NCI-H1694 treated with DMSO at 0.1 percent for 48 hours (cell line): ENCODE results near the gene LENEP.

Source experiments
- DNase-seq: peaks from one replicate; lab custom pipeline; 2025; lab: John Stamatoyannopoulos, UW

LENEP gene

DNA sequence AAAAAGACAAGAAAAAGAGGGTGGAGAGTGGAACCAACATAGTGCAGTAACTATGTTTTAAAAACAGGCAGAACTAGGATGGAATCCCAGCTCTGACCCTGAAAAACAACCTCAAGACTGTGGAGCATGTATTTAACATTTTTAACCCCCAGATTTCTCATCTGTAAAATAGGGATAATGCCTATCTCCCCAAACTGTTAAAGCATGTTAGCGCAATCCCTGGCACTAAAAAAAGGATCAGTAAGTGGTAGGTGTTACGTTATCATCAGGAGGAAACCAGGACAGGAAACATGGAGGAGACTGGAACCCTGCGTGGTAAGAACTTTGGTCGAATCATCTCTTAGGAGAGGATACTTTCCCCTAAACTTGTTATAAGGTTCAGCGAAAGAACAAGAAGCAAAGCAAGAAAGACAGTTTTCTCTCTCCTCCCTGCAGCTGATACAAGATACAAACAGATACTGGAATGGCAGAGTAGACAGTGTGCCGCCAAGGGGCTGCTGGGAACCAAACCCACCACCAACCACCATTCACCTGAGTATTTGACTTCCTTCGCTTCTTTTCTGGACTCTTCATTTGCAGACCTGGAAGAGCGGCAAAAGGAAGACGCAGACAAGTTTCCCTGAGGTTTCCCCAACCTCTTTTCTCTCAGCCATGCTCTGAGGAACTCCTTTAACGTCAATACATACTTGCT lies 32.8 kb upstream of the LENEP start:
- no peak for DNase-seq

DNA sequence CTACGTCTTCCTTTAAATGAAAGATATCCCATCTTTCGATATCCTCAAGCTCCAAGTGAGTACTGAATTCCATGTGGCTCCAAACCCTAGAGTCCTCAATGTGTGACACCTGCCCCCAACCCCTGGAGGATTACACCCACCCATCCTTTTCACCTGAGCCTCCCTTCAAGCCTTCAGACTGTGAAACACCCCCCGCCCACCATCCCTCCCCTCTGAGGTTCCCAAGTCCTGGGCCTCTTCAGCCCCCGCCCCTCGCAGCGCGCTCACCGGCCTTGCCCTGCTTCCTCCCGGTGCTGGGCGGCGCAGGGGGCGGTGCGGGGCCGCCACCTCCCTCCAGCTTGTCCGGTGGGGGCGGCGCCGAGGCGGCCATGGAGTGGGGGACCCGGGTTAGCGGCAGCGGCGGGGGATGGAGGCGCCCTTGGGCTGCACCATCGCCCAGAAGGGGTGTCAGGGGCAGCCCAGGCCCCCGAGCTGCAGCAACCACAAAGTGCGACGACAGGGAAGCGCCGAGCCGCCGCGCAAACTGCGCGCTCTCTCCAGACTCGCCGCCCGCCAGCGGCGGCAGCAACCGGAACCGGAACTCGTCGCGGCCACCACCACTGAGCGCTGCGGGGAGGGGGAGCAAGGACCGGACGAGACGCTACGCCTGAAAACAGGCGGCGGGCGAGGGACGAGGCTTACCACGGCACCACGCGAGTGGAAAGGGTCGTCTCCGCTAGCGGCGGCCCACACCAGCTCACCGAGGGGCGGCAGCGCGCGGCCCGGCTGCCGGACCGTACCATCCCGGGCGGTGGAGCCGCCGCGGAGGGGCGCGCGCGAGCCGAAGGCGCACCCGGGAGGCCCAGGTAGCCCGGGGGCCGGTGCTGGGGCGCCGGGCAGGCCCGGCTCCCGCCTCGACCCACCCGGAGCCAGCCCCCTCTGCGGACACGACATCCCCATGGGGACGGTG lies 31.9 kb upstream of the LENEP start, which contains the start of gene PYGO2:
Gene PYGO2, minus strand, starts transcription at position 576 of the 949 bp plus-strand sequence. Its CDS starts 206 bp downstream, at position 370.
- DNase-seq, result peak; percentile 75

DNA sequence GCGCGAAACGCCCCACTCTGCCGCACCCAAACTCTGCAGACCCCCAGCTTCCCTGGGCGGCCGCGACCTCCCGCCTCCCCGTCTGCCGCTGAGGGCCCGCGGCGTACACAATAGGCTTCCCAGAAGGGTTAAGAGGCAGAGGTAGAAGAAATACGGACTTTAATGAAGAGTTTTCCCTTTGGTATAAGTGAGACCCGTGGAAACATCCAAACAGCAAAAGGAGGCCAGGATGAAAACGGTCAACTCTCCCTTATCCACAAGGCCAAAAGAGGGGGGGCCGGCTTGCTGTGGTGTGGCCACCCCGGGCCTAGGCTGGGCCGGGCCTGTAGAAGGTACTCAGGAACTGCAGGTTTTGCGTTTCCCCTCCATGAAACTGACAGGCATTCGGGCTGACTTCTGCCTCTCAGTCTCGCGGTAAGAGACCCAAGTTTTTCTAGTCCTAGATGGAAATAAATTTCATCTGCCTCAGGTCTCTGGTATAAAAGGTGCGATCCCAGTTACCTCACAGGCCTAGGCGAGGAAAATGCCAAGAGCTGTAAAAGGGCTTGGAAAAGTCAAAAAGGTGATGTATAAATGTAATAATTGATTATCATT lies 31.1 kb upstream of the LENEP start:
- DNase-seq, result peak; percentile 47

DNA sequence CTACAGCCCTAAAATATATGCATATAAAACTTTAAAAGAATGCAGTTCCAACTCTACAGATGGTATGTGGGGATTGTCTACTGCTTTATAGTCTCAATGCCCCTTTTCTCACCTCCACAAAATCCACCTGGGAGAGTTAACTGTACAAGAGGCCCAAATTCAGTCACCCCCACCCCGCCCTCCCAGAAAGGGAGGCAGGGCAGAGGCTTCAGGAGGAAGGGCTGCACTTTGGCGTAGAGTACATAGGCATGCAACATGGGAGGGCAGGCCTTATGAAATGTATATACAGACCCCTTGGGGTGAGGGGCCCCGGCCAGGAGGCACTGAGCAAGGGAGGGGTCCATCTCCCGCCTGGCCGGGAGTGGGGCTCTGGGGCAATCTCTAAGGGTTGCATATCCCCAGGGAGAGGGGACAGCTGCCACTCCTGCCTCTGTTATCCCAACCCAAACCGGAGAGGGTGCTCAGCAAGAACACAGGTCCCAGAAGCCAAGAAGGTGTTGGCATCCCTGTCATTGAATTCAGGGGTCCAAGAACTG lies 30.5 kb upstream of the LENEP start:
- DNase-seq, result no peak

DNA sequence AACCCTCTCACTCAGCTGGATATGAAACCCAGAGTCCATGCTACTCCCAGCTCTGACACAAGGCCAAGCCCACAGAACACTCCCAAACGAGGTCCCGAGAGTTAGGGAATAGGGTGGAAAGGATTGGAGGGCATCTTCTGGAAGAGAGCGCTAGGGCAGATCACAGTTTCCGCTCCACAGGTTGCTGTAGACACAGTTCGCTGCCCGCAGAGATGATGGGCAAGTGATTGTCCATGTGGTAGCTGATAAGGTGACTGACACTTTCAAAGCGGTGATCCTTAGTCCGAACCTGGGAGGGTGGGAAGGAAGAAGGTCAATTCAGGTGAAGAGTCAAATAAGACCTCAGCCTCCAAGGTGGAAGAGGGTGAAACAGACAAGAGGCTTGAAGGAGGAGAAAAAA lies 29.7 kb upstream of the LENEP start:
- DNase-seq, result no peak

DNA sequence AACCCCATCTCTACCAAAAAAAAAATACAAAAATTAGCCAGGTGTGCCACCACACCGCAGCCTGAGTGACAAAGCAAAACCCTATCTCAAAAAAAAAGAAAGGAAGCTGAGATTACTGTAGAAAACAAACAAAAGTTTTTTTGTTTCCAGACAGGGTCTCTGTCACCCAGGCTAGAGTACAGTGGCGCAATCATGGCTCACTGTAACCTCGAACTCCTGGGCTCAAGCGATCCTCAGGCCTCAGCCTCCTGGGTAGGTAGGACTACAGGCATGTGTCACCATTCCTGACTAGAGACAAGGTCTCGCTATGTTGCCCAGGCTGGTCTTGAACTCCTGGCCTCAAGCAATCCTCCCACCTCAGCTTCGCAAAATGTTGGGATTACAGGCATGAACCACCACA lies 29.0 kb upstream of the LENEP start:
- no peak for DNase-seq

DNA sequence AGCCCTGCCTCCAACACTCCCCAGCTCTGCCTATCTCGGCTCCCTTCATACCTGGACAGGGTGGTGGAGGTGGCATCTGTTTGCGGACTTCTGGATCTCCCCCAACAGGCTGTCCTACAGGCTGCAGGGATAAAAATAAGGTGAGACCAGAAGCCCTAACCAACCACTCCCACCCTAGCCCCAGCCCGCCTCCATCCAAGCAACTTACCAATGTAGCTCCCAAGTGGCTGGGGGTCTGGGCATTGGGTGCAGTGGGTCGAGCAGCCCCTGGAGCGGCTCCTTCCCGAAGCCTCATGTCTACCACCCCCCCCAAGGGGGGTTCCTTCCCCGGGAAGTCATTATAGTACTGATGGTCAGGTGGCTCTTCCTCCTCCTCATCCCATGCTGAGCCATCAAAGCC lies 27.3 kb upstream of the LENEP start:
- DNase-seq, result no peak

DNA sequence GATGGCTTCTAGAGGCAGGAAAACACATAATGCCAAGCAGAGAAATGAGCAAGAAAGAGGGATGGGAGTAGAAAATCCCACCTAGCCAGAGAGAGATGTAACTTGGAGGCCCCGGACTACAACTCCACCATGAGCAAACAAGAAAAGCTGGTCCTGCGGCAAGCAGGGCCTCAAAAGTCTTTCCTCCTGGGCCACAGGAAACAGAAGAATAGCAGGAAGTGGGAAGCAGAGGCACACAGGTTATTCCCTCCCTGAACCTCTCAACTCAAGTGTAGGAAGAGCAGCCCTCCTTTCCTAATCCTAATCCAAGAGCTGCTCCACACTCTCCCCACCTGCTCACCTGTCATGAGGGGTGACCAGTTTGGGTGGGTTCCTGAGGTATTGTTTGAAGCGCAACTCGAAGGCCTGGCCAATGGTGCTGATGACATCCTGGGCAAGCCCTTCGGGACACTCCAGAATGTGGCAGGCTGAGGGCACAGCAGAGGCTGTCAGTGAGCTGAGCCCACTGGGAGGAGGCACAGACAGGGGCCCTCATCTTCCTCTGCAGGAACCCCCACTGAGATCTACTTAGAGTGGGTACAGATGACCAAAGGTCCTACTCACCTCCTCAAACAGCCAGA lies 25.9 kb upstream of the LENEP start:
- no peak for DNase-seq

DNA sequence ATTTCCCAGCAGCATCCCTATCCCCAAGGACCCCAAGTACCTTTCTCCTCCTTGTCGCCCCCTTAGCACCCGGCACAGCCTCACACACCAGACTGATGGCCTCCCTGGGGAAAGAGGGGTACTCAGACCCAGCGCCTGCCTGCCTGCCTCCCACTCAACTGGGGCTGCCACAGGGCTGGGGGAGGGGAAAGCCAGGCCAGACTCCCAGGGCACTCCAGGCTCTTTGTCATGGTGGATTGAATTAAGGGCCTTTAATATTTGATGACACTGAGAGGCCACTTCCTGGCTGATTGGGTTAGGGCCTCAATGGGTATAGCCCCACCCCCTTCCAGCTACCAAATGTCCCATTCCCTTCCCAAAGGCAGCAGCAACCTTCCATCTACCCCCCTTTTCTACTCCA lies 24.7 kb upstream of the LENEP start:
- DNase-seq, result no peak

DNA sequence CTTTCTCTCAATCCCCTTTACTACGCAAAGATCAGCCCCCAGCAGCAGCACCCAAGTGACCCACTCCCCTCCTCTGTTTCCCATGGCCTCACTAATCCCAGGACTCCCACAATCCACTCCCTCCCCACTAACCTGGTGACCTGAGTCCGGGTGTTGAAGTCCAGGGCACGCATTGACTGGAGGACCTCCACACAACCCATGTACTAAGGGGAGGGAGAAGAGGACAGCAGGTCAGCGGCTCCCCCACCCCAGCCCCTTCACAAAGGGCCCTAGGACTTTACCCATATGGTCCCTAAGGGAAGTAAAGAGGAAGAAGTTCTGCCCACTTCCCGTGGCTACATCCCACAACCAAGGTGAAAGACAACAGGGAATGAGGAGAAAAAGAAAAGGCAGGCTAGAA lies 24.1 kb upstream of the LENEP start:
- DNase-seq, result no peak

DNA sequence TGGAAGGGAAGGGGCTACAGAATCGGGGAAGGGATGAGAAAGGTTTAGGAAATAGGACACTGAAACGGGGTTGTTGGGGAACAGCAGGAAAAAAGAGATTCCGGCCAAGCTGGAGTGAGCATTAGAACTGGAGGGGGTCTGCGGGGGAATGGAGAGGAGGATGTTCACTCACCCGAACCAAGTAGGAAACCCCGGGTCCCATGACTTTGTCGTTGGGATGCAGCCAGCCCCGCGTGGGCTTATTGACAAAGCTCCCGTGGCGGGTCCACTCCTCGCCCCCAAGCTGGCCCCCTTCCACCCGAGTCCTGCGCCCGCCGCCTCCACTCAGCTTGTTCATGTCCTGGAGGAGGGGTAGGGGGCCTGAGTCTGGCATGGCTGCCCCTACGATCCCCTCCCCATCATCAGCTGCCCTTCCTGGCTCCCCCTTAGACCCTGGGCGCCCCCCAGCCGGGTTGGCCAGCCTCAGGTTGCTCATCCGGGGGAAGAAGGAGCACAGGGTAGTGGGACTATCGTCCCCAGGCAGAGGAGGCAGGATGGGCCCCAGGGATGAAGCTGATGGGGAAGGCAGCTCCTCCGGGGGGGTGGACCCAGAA lies 23.4 kb upstream of the LENEP start:
- no peak for DNase-seq

DNA sequence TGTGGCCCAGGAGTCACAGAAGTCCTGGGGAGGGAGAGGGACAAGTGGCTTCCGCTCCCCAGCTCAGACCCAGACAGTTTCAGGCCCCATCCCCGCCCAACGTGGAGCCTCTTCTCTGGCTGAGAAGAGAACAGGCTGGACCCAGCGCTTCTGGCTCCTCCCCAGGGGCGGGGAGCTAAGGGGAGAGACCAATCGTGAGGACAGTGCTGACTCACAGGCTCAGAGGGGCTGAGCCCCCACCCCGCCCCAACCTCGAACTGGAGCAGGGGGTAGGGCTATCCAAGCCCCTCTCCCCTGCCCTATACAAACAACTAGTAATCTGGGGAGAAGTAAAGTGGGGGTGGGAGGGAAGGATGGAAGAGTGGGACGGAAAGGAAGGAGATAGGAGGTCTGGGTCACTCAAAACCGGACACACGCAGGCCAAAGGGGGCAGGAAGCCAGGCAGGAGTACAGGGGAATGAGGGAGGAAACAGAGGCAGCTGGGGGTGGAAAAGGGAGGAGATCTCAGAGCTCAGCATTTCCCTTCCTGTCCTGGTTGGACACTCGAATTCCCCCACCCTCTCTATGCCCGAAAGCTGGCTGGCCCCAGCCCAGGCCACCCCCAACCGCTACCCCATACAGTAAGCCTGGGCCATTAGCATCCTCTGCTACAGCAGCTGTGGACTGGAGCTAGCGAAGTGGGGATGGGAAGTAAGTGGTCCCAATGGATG lies 22.6 kb upstream of the LENEP start, which contains the start of gene SHC1:
Gene SHC1, minus strand, starts transcription at position 117 of the 710 bp plus-strand sequence. CDS start 221 bp downstream, outside the sequence.
- peak; percentile 82 for DNase-seq

DNA sequence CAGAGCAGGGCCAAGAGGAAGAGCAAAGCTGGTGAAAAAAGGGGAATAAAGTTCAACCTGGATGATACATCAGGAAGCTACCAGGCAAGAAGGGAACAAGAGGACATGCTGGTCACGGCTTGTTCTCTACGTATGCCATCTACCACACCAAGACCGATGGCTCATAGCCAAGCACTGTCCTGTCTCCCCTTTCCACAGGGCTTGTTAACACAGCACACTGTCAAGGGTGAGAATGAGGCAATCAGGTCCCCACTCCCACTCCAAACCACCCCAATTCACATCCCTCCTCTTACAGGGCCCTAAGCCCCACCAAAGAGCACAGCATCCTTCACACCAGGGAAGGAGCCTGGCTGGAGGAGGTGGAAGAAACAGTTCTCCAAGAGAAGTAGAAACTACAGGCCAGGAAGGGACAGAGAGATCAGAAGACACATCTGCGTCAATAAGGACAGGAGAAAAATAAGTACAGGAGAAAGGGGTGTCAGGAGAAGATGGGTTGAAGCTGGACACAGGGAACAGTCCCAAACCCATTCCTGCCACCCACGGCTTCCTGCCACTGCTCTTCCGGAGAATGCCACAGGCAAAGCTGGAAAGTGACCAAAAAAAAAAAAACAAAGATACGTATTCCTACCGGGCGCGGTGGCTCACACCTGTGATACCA lies 21.9 kb upstream of the LENEP start:
- no peak for DNase-seq

DNA sequence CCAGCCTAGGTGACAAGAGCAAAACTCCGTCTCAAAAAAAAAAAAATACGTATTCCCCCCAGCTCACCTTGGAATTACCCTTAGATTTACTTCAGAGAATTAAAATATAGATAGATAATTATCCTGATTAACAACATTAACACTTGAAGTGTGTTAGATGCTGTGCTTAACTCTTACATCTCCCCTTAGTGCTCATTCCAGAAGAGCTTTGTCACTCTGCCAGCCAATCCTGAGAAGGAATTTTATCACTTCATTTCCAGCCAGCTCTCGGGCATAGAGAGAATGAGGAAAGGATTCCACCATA lies 21.2 kb upstream of the LENEP start:
- no peak for DNase-seq

DNA sequence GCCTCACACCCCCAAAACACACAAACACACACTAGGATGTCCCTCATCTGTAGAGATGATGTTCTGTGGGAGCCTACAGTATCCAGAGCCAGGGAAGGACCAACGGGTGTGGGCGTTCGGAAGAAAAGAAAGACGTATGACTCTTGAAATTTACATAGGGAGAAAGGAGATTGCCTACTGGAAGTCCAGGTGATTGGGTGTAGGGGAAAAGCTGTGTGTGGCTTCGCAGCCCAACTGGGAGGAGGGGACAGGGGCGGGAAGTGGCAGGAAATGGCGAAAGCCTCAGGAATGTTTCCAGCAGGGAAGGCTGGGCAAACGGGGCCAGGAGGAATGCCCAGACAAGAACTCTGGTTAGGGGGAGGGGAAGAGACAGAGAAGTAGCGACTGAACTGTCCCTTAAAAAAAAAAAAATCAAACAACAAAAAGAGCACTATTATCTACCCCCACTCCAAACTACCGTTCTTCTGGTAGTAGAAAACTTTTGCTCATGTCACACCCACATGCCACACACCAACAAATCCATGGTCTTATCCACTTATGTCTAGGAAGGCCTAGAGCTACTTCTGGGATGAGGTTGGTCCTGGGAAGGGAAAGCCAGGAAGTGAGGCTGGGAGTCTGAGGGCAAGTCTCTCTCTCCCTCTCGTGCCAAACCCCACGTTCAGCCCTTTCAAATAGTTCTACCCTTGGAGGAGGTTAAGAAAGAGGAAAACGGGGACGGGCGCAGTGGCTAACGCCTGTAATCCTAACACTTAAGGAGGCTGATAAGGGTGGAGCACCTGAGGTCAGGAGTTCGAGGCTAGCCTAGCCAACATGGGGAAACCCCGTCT lies 20.7 kb upstream of the LENEP start:
- no peak for DNase-seq

DNA sequence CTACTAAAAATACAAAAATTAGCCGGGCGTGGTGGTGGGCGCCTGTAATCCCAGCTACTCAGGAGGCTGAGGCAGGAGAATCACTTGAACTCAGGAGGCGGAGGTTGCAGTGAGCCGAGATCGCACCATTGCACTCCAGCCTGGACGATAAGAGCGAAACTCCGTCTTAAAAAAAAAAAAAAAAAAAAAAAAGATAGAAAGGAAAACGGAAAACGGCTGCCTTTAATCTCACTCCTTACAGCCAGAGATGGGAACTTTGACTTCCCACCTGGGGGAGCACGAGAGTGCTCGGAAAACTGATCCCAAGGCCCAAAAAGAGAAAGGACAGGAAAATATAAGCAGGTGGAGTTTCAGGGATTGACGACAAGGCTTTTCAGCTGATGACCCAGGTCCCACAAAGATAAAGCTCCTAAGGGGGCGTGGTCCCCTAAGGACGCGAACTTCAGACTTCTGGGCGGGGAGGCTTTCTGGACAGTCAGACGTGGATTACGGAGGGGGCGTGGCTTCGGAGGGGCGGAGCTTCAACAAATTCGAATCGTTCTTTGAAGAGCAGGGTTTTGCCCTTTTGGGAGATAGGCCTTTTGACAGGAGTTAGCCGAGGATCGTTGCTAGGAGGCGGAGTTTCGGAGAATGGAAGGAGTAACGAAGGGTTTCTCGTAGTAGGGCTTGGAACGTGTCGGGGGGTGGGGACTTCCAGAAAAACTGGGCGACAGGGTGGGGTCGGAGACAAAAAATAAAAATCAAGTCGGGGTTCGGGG lies 19.9 kb upstream of the LENEP start:
- peak; percentile 91 for DNase-seq

DNA sequence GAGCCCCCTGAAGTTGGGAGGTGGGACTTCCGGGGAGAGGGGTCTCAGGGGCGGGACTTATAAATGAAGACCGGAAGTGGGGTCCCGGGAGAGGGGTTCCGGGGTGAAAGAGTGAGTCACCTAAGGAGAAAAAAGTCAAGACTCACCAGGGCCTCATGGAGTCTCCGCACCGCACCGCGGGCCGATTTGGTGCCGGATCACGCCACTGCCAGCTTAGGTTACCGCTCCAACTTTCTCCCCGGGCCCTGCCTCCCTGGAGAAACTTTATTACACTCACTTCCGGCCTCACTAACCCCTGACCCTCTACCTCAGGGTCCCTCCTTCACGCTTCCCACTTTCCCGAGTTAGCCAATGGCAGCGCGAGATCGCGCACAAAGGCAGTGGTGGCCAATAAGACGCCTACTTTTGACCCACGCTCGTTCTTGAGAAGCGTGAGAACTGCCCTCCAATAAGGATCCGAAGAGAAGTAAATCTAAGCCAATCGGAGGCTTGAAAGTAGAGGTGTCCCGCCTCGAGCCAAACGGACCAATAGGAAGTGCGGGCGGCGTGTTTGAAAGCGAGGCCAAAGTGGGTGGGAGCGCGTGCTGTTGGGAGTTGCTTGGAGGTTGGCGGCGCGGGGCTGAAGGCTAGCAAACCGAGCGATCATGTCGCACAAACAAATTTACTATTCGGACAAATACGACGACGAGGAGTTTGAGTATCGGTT lies 19.1 kb upstream of the LENEP start, which contains the start of gene CKS1B:
Gene CKS1B, plus strand, starts transcription at position 580 of the 706 bp plus-strand sequence. Its CDS starts 65 bp downstream, at position 645.
- peak; percentile 100 for DNase-seq

DNA sequence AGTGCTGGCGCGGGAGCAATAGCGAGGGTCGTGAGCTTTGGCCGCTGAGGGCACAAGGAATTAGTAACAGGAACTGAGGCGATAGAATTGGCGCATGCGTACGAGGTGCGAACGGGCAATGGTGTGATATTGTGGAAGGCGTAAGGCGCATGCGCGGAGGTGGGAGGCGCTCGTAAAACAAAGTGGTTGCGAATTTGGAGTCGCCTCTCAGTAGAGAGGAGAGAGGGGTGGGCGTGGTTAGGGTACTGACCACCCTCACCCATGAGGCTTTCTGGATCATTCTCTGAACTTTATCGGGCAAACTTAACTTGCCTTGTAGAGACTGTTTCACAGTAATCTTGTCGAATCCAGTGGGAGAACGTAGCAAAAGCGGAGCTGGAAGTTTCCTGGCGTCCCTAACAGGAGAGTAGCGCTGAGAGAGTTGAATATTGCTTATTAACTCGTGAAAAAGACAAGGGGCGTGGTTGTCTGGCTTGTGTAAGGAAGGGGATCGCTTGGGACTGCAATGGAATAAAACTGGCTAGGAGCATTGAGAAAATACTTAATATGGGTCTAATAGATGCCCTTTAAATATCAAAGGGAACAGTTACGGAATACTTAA lies 18.5 kb upstream of the LENEP start:
- DNase-seq, result peak; percentile 100
